ENCODE results near the gene RTN1.

DNA sequence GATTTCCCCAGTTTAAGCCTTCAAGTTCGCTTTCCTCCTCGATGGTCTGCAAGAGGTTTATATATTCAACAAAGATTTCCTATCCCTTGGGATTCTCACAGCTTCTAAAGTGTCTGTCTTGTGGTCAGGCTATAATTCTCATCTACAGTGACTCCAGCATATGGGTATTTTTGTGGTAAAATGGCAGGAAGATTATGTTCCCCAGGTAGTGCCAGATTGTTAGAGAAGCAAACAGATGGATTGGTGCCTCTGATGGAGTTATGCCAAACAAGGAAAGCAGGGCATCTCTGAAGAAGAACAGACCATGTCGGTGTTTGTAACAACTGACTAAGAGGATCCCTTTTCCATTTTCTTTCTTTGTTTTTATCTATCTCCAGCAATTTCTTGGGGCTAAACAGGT, 288.4 kb downstream of the RTN1 start:
- TF ChIP-seq GATA2 (IDR thresholded peaks at IDR 0.05; ENCODE audit: low read depth, low read length) (no peak), GATA3 (IDR thresholded peaks at IDR 0.05; ENCODE audit: low read depth, low read length) (no peak)
